Endothelial cell of umbilical vein (primary cell): ENCODE results near the gene RAD51B. TPM values are rescaled to one million over a fixed set of nuclear protein-coding genes. Genes with fewer than 3 reads are reported as not detected.

Experiments used
- BruUV-seq: library from RNA; stranded (reverse); fragments of 400-500 nt; replicated peaks from 2 replicates; lab custom pipeline; 2021; lab: Mats Ljungman, UMichigan
- CTCF ChIA-PET: fragments of 300-600, 350-600 bp; sonication (Branson Sonifier 250); formaldehyde crosslinking; loops from one replicate; lab custom pipeline; 2021; ENCODE audit warnings: antibody characterized with exemption, inconsistent platforms; lab: Charles Lee
- POLR2A ChIA-PET: fragments of 300-600, 350-600 bp; sonication (Branson Sonifier 250); formaldehyde crosslinking; loops from one replicate; lab custom pipeline; 2021; ENCODE audit warnings: antibody characterized with exemption, inconsistent platforms; lab: Charles Lee
- DNase-seq: peaks from one replicate; pipeline ENCODE4 v3.0.0-alpha.2; 2011; ENCODE audit warnings: low read depth, low spot score
- FAIRE-seq: peaks from 2 replicates; lab custom pipeline; 2011; peaks lifted over from hg19 to GRCh38; lab: Jason Lieb, UNC
- H2AFZ ChIP-seq: 2 replicates; pipeline ENCODE4 v1.6.0; 2012; ENCODE audit warnings: low read depth, low read length, control low read depth, inconsistent platforms
- H3K27ac ChIP-seq: 2 replicates; pipeline ENCODE4 v1.5.1; 2011; ENCODE audit warnings: low read depth, mild to moderate bottlenecking, control low read depth, low read length, moderate library complexity; ENCODE audit not compliant: insufficient read depth
- H3K27me3 ChIP-seq, 2 experiments: 2 replicates each; pipeline versions ENCODE4 v1.6.0 to v1.6.1; 2011; ENCODE audit warnings: low read length in 2 of 2, mixed read lengths in 1 of 2; ENCODE audit not compliant: control insufficient read depth in 2 of 2, insufficient read depth in 2 of 2
- H3K36me3 ChIP-seq, 2 experiments: 2 replicates in 1 of 2; 3 replicates in 1 of 2; pipeline ENCODE4 v1.5.1; 2011; ENCODE audit warnings: low read length in 2 of 2, mild to moderate bottlenecking in 1 of 2, moderate library complexity in 1 of 2; ENCODE audit not compliant: control insufficient read depth in 2 of 2, insufficient read depth in 2 of 2; ENCODE audit errors: extremely low read depth in 1 of 2
- H3K4me1 ChIP-seq: 3 replicates; pipeline ENCODE4 v1.5.1; 2011; ENCODE audit warnings: mild to moderate bottlenecking, low read length; ENCODE audit not compliant: control insufficient read depth, insufficient read depth; ENCODE audit errors: extremely low read depth
- H3K4me2 ChIP-seq: 2 replicates; pipeline ENCODE4 v1.6.1; 2011; ENCODE audit warnings: low read length, control low read depth, mixed read lengths; ENCODE audit not compliant: insufficient read depth
- H3K4me3 ChIP-seq, 3 experiments: fragments of 200-600 bp in 1 of 3; sonication (generic), shearing (Covaris generic) in 1 of 3; replicated peaks in 1 of 3; 2 replicates each; pipeline ENCODE4 v1.5.1; 2011 to 2016; ENCODE audit warnings: control low read depth in 3 of 3, low read length in 3 of 3, mild to moderate bottlenecking in 2 of 3, inconsistent platforms in 1 of 3, low read depth in 1 of 3, moderate library complexity in 1 of 3; ENCODE audit not compliant: insufficient read depth in 1 of 3
- H3K79me2 ChIP-seq: 2 replicates; pipeline ENCODE4 v1.6.0; 2012; ENCODE audit warnings: low read length, inconsistent platforms; ENCODE audit not compliant: control insufficient read depth, insufficient read depth
- H3K9ac ChIP-seq: replicated peaks from 2 replicates; pipeline ENCODE3; 2011; ENCODE audit warnings: low read length, control low read depth; ENCODE audit not compliant: insufficient read depth; ENCODE audit errors: extremely low read depth
- H3K9me1 ChIP-seq: replicated peaks from 3 replicates; pipeline ENCODE4 v1.6.0; 2011; ENCODE audit warnings: mild to moderate bottlenecking, low read length; ENCODE audit not compliant: control insufficient read depth, insufficient read depth; ENCODE audit errors: extremely low read depth
- H3K9me3 ChIP-seq: replicated peaks from 2 replicates; pipeline ENCODE4 v1.5.1; 2012; ENCODE audit warnings: low read length, inconsistent platforms; ENCODE audit not compliant: control insufficient read depth, insufficient read depth
- H4K20me1 ChIP-seq: replicated peaks from 2 replicates; pipeline ENCODE3; 2011; ENCODE audit warnings: mild to moderate bottlenecking, low read length; ENCODE audit not compliant: control insufficient read depth, insufficient read depth; ENCODE audit errors: extremely low read depth
- EZH2 ChIP-seq: IDR thresholded peaks from 2 replicates; pipeline ENCODE4 v1.6.1; 2012; ENCODE audit warnings: borderline replicate concordance, low read depth, mild to moderate bottlenecking, moderate library complexity, low read length, inconsistent platforms; ENCODE audit not compliant: severe bottlenecking
- FOS ChIP-seq: IDR thresholded peaks from 2 replicates; pipeline ENCODE4 v1.6.1; 2011; ENCODE audit warnings: mild to moderate bottlenecking, low read length, moderate library complexity, borderline replicate concordance; ENCODE audit not compliant: insufficient read depth
- GATA2 ChIP-seq: IDR thresholded peaks from 2 replicates; pipeline ENCODE4 v1.7.0; 2011; ENCODE audit warnings: low read depth, mild to moderate bottlenecking, moderate library complexity, mixed read lengths, low read length; ENCODE audit not compliant: insufficient read length, insufficient read depth
- JUN ChIP-seq: IDR thresholded peaks from 2 replicates; pipeline ENCODE4 v1.6.1; 2011; ENCODE audit warnings: borderline replicate concordance, low read depth; ENCODE audit not compliant: insufficient read length, insufficient read depth
- MYC ChIP-seq: IDR thresholded peaks from one replicate; pipeline ENCODE4 v1.6.1; 2011; ENCODE audit warnings: mild to moderate bottlenecking, low read depth, low read length
- POLR2A ChIP-seq: IDR thresholded peaks from 2 replicates; pipeline ENCODE4 v1.6.1; 2012; ENCODE audit warnings: low read depth, mild to moderate bottlenecking, control low read depth, low read length
- POLR2AphosphoS5 ChIP-seq: IDR thresholded peaks from 2 replicates; pipeline ENCODE4 v1.6.1; 2012; ENCODE audit warnings: low read depth, mild to moderate bottlenecking, control low read depth, low read length, moderate library complexity; ENCODE audit not compliant: insufficient read depth
- dilution Hi-C: fragments of 300-500 bp; cut with MboI; formaldehyde crosslinking; loops from one replicate; pipeline ENCODE4 v1.15.0; 2019; ENCODE audit warnings: low sequenced_read_pairs; ENCODE audit not compliant: extremely low pct_ligation_motif_present
- intact Hi-C: fragments of 100-400 bp; cut with micrococcal nuclease; formaldehyde crosslinking; loops from one replicate; pipeline ENCODE4 v1.10.0; 2022
- polyA plus RNA-seq, 4 experiments: library from polyadenylated mRNA; depleted of rRNA in 3 of 4; stranded (reverse) in 3 of 4; unstranded in 1 of 4; fragments of >200 nt; gene quantifications; 2 replicates each; pipeline versions ENCODE4 v1.2.1 to v1.2.3, GENCODE V29; 2011 to 2012; ENCODE audit warnings: missing spikeins in 1 of 4
- total RNA-seq: library from RNA; stranded (reverse); gene quantifications from 2 replicates; pipeline ENCODE4 v1.2.3, GENCODE V29; 2021
- TF ChIP-seq, protein P1 (sequence below): IDR thresholded peaks from 2 replicates; pipeline ENCODE4 v1.6.1; 2011; ENCODE audit not compliant: insufficient read depth, insufficient read length
- TF ChIP-seq, protein P2 (sequence below), 2 donors: IDR thresholded peaks; 1 replicate in 1 of 2; 2 replicates in 1 of 2; pipeline ENCODE4 v1.5.1; 2011; ENCODE audit warnings: low read length in 2 of 2, mild to moderate bottlenecking in 2 of 2, moderate library complexity in 2 of 2, control low read depth in 1 of 2, inconsistent platforms in 1 of 2, low read depth in 1 of 2; ENCODE audit not compliant: insufficient read depth in 1 of 2; ENCODE audit errors: extremely low read depth in 1 of 2

RAD51B gene
- total and polyA plus RNA-seq, 2 donors (not counting 3 experiments of a cell fraction or from before 2014, with no cell fraction given) = 3.9 to 19.0 TPM

DNA sequence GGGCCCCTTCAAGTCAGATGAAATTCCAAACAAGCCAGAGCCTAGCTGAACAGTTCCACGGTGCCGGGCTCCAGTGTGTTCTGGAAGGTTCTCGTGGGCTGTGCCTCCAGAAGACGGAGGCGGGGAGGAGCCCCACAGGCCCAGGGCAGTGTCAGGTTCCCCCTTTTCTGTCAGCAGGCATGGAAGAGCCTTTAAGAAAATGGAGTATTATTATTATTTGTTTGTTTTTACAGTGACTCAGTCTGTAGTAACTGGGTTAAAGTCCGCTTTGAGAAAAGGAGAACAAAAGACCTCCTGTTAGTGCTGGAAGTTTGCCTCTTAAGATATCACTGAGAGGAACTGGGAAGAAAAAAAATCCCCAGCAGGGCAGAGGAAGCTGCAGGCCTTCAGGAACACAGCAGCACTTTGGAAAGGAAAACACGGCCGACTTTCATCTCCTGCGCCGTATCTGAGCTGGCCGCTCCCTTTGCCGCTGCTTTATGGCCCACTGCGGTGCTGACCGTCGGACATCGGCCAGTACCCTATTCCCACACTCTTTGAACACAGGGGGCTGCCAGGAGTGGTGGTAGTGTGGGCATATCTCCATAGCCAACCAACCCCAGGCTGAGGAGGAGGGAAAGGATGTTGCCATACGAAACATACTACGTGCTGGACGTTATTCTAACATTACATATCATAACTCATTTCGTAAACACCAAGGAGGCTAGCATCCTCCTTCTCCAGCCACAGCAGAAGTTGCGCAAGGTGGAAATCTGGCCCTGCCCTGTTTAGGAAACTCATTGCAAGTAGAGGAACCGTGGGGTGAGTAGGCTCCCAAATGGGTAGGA, 779.3 kb downstream of the RAD51B start:
- H3K79me2 ChIP-seq = no peaks in the 10 kb centered on the region
- H3K4me3 ChIP-seq = no peak overlapping the region
- peaks cover 24% of the 10 kb centered on the region for H3K4me1 ChIP-seq
- H3K27ac ChIP-seq = peak overlapping the region; percentile 82
- no peak for TF ChIP-seq EZH2
- no peak for TF ChIP-seq MYC
- TF ChIP-seq, protein P1, sequence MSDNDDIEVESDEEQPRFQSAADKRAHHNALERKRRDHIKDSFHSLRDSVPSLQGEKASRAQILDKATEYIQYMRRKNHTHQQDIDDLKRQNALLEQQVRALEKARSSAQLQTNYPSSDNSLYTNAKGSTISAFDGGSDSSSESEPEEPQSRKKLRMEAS = no peak
- TF ChIP-seq GATA2 = peak; percentile 96
- TF ChIP-seq, protein P2, sequence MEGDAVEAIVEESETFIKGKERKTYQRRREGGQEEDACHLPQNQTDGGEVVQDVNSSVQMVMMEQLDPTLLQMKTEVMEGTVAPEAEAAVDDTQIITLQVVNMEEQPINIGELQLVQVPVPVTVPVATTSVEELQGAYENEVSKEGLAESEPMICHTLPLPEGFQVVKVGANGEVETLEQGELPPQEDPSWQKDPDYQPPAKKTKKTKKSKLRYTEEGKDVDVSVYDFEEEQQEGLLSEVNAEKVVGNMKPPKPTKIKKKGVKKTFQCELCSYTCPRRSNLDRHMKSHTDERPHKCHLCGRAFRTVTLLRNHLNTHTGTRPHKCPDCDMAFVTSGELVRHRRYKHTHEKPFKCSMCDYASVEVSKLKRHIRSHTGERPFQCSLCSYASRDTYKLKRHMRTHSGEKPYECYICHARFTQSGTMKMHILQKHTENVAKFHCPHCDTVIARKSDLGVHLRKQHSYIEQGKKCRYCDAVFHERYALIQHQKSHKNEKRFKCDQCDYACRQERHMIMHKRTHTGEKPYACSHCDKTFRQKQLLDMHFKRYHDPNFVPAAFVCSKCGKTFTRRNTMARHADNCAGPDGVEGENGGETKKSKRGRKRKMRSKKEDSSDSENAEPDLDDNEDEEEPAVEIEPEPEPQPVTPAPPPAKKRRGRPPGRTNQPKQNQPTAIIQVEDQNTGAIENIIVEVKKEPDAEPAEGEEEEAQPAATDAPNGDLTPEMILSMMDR (IDR thresholded peaks at IDR 0.05; ENCODE audit: extremely low read depth in 1 of 2, insufficient read depth in 1 of 2, low read depth in 1 of 2, low read length in 2 of 2) = no peak
- TF ChIP-seq POLR2A = peak; percentile 55
- peak; percentile 80 for TF ChIP-seq JUN
- peak; percentile 91 for TF ChIP-seq FOS
- peak; percentile 87 for TF ChIP-seq POLR2AphosphoS5
- TSS peak; percentile 82 for BruUV-seq
- CTCF ChIA-PET = interaction anchor here (1.0 to 1.6 kb wide), 3 partner anchors 84 to 226 kb away, joined by 3 to 5 read pairs (median 5); no protein-coding TSS in a partner anchor
- H3K4me2 ChIP-seq = peak overlapping the region; percentile 76
- peak overlapping the region; percentile 77 for H3K9ac ChIP-seq
- dilution Hi-C loops = no loop called here
- no peaks in the 10 kb centered on the region for H3K36me3 ChIP-seq
- FAIRE-seq (peak; percentile 98), DNase-seq (peak; percentile 97)
- no peaks in the 10 kb centered on the region for H3K9me1 ChIP-seq
- no peaks in the 10 kb centered on the region for H4K20me1 ChIP-seq
- intact Hi-C loops = loop anchor here (1.0 to 2.0 kb wide), 8 partner anchors 23 to 351 kb away; no protein-coding TSS in a partner anchor
- POLR2A ChIA-PET = interaction anchor here (0.6 to 1.7 kb wide), 2 partner anchors 33 to 194 kb away, joined by 3 to 9 read pairs; partner anchors contain the start of gene ZFP36L1
- peak overlapping the region; percentile 78 for H2AFZ ChIP-seq
- H3K27me3 ChIP-seq = no peaks in the 10 kb centered on the region
- H3K9me3 ChIP-seq = no peaks in the 10 kb centered on the region
